ENCODE results near the gene NBDY.
"Not testable (repeated sequence)": the region's sequence is repeated elsewhere in the genome, so short reads cannot be mapped to it uniquely, and the experiment has no call there.

Gene NBDY

DNA sequence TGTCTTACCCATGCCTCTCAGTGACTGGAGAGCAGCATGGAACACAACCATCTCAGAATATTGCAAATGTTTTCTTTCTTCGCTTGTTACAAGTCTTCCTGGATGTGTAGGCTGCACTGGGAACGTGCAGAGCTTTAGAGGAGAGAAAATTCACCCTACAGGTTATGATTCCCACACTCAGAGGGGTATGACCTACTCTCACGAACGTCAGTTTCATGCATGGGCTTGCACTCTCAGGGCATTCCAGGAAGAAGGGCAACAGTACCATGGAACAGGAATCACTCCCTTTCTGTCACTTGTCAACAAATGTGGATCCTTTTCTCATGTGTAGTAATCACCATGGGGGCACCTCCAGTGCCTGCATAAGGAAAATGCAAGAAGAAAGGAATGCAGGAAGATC, 75.8 kb downstream of the NBDY start:
- POLR2A ChIA-PET: no interaction called here

GRCh38 chrX:56805399-56805798, 76.4 kb downstream of the NBDY start:
- CTCF ChIA-PET: no interaction called here
- TF ChIP-seq SP1 (IDR thresholded peaks at IDR 0.05) (no peak), FOXA1 (IDR thresholded peaks at IDR 0.05) (no peak), FOXM1 (IDR thresholded peaks at IDR 0.05; ENCODE audit: borderline replicate concordance) (no peak), ELF4 (IDR thresholded peaks at IDR 0.05) (no peak), CTBP1 (IDR thresholded peaks at IDR 0.05; ENCODE audit: borderline replicate concordance) (no peak), NFRKB (IDR thresholded peaks at IDR 0.05) (no peak), LEF1 (IDR thresholded peaks at IDR 0.05; ENCODE audit: borderline replicate concordance) (no peak), TARDBP (IDR thresholded peaks at IDR 0.05) (no peak), L3MBTL2 (conservative IDR thresholded peaks at IDR 0.05) (no peak), FOXK2 (IDR thresholded peaks at IDR 0.05) (no peak), ARNT (IDR thresholded peaks at IDR 0.05) (no peak)
- TF ChIP-seq, protein P1, sequence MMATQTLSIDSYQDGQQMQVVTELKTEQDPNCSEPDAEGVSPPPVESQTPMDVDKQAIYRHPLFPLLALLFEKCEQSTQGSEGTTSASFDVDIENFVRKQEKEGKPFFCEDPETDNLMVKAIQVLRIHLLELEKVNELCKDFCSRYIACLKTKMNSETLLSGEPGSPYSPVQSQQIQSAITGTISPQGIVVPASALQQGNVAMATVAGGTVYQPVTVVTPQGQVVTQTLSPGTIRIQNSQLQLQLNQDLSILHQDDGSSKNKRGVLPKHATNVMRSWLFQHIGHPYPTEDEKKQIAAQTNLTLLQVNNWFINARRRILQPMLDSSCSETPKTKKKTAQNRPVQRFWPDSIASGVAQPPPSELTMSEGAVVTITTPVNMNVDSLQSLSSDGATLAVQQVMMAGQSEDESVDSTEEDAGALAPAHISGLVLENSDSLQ (IDR thresholded peaks at IDR 0.05): no peak
- DNase-seq (ENCODE audit: extremely low spot score): no peak
- POLR2A ChIA-PET: no interaction called here

More for the DNA sequence above, 75.8 kb downstream of the NBDY start:
- CTCF ChIA-PET: no interaction called here
- DNase-seq (ENCODE audit: extremely low spot score): no peak
- TF ChIP-seq, protein P1 (IDR thresholded peaks at IDR 0.05): no peak
- TF ChIP-seq SUZ12 (IDR thresholded peaks at IDR 0.05) (no peak), FOXA1 (IDR thresholded peaks at IDR 0.05) (no peak), SP1 (IDR thresholded peaks at IDR 0.05) (no peak), NFRKB (IDR thresholded peaks at IDR 0.05) (no peak), TARDBP (IDR thresholded peaks at IDR 0.05) (no peak), ELF4 (IDR thresholded peaks at IDR 0.05) (no peak)

- POLR2A ChIA-PET; DNase-seq (ENCODE audit: extremely low spot score); CTCF ChIA-PET: not testable (repeated sequence)
Observed at GRCh38 chrX:56806176-56806575, 77.1 kb downstream of the NBDY start.

DNA sequence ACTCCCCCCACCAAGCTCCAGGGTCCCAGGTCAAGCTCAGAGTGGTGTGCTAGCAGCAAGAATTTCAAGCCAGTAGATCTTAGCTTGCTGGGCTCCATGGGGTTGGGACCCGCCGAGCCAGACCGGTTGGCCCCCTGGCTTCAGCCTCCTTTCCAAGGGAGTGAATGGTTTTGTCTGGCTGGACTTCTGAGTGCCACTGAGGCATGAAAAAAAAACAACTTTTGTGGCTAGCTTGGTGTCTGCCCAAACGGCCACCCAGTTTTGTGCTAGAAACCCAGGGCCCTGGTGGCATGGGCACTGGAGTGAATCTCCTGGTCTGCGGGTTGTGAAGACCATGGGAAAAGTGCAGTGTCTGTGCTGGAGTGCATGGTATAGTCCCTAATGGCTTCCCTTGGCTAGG, 82.6 kb downstream of the NBDY start:
- TF ChIP-seq ELF4 (IDR thresholded peaks at IDR 0.05) (no peak), L3MBTL2 (conservative IDR thresholded peaks at IDR 0.05) (no peak), HDGF (IDR thresholded peaks at IDR 0.05; ENCODE audit: borderline replicate concordance) (no peak), ARNT (IDR thresholded peaks at IDR 0.05) (no peak), FOXA1 (IDR thresholded peaks at IDR 0.05) (no peak), SP1 (IDR thresholded peaks at IDR 0.05) (no peak), TARDBP (IDR thresholded peaks at IDR 0.05) (no peak), CTBP1 (IDR thresholded peaks at IDR 0.05; ENCODE audit: borderline replicate concordance) (no peak), ZNF384 (IDR thresholded peaks at IDR 0.05) (no peak), FOXK2 (IDR thresholded peaks at IDR 0.05) (no peak), NFRKB (IDR thresholded peaks at IDR 0.05) (no peak)
- CTCF ChIA-PET: no interaction called here
- POLR2A ChIA-PET: no interaction called here
- DNase-seq (ENCODE audit: extremely low spot score): no peak

DNA sequence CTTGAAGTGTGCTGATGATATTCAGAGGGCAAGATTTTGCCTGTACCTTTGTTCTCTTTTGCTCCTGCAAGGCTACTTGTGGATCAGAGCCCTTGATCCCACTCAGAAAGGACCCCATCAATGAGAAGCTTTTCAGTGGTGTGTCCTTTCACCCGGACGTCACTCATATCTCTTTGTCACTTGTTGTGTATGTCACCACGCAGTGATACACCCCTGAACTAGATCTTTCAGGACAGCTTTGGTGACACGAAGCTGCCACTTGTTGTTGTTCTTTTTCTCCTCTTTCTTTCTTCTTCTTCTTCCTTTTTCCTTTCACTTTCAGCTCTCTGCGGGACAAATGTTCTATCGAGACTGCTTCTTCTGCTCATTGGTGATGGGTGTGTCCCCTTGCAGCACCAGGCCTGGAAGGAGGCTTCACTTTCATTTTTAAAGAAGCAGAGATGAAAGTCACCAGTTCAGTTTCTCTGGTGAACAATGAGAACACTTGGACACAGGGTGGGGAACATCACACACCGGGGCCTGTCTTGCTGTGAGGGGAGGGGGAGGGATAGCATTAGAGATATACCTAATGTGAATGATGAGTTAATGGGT, 83.6 kb downstream of the NBDY start:
- ChIA-PET POLR2A (no interaction called here), CTCF (no interaction called here)
- TF ChIP-seq SP1 (IDR thresholded peaks at IDR 0.05): no peak
- TF ChIP-seq FOXK2 (IDR thresholded peaks at IDR 0.05): no peak
- no peak for TF ChIP-seq L3MBTL2 (conservative IDR thresholded peaks at IDR 0.05)
- no peak for TF ChIP-seq ARNT (IDR thresholded peaks at IDR 0.05)
- no peak for TF ChIP-seq TARDBP (IDR thresholded peaks at IDR 0.05)
- no peak for TF ChIP-seq FOXA1 (IDR thresholded peaks at IDR 0.05)
- TF ChIP-seq HDGF (IDR thresholded peaks at IDR 0.05; ENCODE audit: borderline replicate concordance): no peak
- TF ChIP-seq BHLHE40 (IDR thresholded peaks at IDR 0.05; ENCODE audit: borderline replicate concordance): no peak
- no peak for DNase-seq (ENCODE audit: extremely low spot score)

GRCh38 chrX:56813318-56813837, 84.3 kb downstream of the NBDY start:
- ChIA-PET CTCF (no interaction called here), POLR2A (no interaction called here)
- no peak for DNase-seq (ENCODE audit: extremely low spot score)
- TF ChIP-seq L3MBTL2 (conservative IDR thresholded peaks at IDR 0.05) (no peak), ELF4 (IDR thresholded peaks at IDR 0.05) (no peak), LEF1 (IDR thresholded peaks at IDR 0.05; ENCODE audit: borderline replicate concordance) (no peak), SP1 (IDR thresholded peaks at IDR 0.05) (no peak), ZNF384 (IDR thresholded peaks at IDR 0.05) (no peak), FOXK2 (IDR thresholded peaks at IDR 0.05) (no peak), SUZ12 (IDR thresholded peaks at IDR 0.05) (no peak), FOXM1 (IDR thresholded peaks at IDR 0.05; ENCODE audit: borderline replicate concordance) (no peak), CTBP1 (IDR thresholded peaks at IDR 0.05; ENCODE audit: borderline replicate concordance) (no peak), NFRKB (IDR thresholded peaks at IDR 0.05) (no peak), TARDBP (IDR thresholded peaks at IDR 0.05) (no peak), HDGF (IDR thresholded peaks at IDR 0.05; ENCODE audit: borderline replicate concordance) (no peak), BHLHE40 (IDR thresholded peaks at IDR 0.05; ENCODE audit: borderline replicate concordance) (no peak)
- TF ChIP-seq, protein P1 (IDR thresholded peaks at IDR 0.05): no peak

- TF ChIP-seq ARNT (IDR thresholded peaks at IDR 0.05) (no peak), CTBP1 (IDR thresholded peaks at IDR 0.05; ENCODE audit: borderline replicate concordance) (no peak), HDGF (IDR thresholded peaks at IDR 0.05; ENCODE audit: borderline replicate concordance) (no peak)
- TF ChIP-seq, protein P1 (IDR thresholded peaks at IDR 0.05): no peak
- no peak for DNase-seq (ENCODE audit: extremely low spot score)
- POLR2A ChIA-PET: no interaction called here
- CTCF ChIA-PET: no interaction called here
Observed at GRCh38 chrX:56817179-56817578, 88.1 kb downstream of the NBDY start.

All from HEK293T (cell line).